DMS 273 (cell line): ENCODE data around the gene PRKD1.

Source experiments
- DNase-seq: peaks from one replicate; lab custom pipeline; 2025; ENCODE audit not compliant: unreplicated experiment; lab: John Stamatoyannopoulos, UW

Gene PRKD1

GRCh38 chr14:29536886-29537511, 390.6 kb downstream of the PRKD1 start:
- peak; percentile 58 for DNase-seq

GRCh38 chr14:29529418-29529817, 398.2 kb downstream of the PRKD1 start:
- DNase-seq, result peak; percentile 82

GRCh38 chr14:29528889-29529288, 398.8 kb downstream of the PRKD1 start:
- peak; percentile 87 for DNase-seq

GRCh38 chr14:29527286-29527685, 400.4 kb downstream of the PRKD1 start:
- no peak for DNase-seq
